ENCODE measurements around the gene IL32.
"Not testable (repeated sequence)": the region's sequence is repeated elsewhere in the genome, so short reads cannot be mapped to it uniquely, and the experiment has no call there.

The IL32 gene

DNA sequence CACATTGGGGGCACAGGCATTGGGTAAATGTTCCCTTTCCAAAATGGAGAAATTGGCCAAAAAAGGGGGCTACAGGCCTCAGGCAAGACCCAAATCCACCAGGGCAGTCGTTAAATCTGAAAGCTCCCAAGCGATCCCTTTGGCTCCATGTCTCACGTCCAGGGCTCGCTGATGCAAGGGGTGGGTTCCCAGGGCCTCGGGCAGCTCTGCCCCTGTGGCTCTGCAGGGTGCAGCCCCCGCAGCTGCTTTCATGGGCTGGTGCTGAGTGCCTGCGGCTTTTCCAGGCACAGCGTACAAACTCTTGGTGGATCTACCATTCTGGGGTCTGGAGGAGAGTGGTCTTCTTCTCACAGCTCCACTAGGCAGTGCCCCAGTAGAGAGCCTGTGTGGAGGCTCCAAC, 18.0 kb downstream of the IL32 start:
- not testable (repeated sequence) for H4K5ac ChIP-seq (ENCODE audit: low read length); H4K8ac ChIP-seq (ENCODE audit: low read depth, low read length); H3K36me3 ChIP-seq (ENCODE audit: control insufficient read depth, insufficient read depth, low read length); H3K27ac ChIP-seq (ENCODE audit: low read depth, low read length); H3K4me2 ChIP-seq (ENCODE audit: low read length); H3K4ac ChIP-seq (ENCODE audit: low read depth, low read length); H3K27me3 ChIP-seq (ENCODE audit: insufficient read depth, low read length, poor library complexity); H3K23ac ChIP-seq (ENCODE audit: low read length); H3K79me2 ChIP-seq (ENCODE audit: control insufficient read depth, insufficient read depth, low read length); H3K18ac ChIP-seq (ENCODE audit: low read length); H2BK5ac ChIP-seq (ENCODE audit: low read length); H3K56ac ChIP-seq (ENCODE audit: low read length); H3K9ac ChIP-seq (ENCODE audit: low read length); H3K4me1 ChIP-seq (ENCODE audit: control insufficient read depth, low read depth, low read length); DNase-seq; H3K4me3 ChIP-seq (ENCODE audit: low read length); H2BK15ac ChIP-seq (replicated peaks; ENCODE audit: low read depth); H2AK5ac ChIP-seq (ENCODE audit: low read length); H3K79me1 ChIP-seq (ENCODE audit: low read length); H2BK120ac ChIP-seq (ENCODE audit: low read depth, low read length)
- WGBS (ENCODE audit: extremely low coverage, insufficient coverage, low lambda C conversion rate): no CpG with 5 or more reads among the region's 8 CpGs

DNA sequence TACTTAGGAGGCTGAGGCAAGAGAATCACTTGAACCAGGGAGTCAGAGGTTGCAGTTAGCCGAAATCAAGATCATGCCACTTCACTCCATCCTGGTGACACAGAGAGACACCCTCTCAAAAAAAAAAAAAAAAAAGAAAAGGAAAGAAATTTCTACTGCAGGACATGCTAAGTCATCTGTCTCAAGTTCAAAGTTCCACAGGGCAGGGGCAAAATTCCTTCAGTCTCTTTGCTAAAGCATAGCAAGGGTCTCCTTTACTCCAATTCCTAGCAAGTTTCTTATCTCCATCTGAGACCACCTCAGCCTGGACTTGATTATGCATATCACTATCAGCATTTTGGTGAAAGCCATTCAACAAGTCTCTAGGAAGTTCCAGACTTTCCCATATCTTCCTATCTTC, 19.1 kb downstream of the IL32 start:
- Histone ChIP-seq H3K18ac (ENCODE audit: low read length) (no peak overlapping the region), H4K5ac (ENCODE audit: low read length) (no peak overlapping the region), H4K8ac (ENCODE audit: low read depth, low read length) (no peak overlapping the region), H3K79me1 (ENCODE audit: low read length) (no peaks in the 10 kb centered on the region), H3K27ac (ENCODE audit: low read depth, low read length) (no peak overlapping the region), H3K27me3 (ENCODE audit: insufficient read depth, low read length, poor library complexity) (no peaks in the 10 kb centered on the region), H3K4me2 (ENCODE audit: low read length) (no peak overlapping the region), H2BK120ac (ENCODE audit: low read depth, low read length) (no peak overlapping the region), H2BK5ac (ENCODE audit: low read length) (no peak overlapping the region), H3K4me3 (ENCODE audit: low read length) (no peak overlapping the region), H3K23ac (ENCODE audit: low read length) (no peak overlapping the region), H3K56ac (ENCODE audit: low read length) (no peak overlapping the region), H2BK15ac (replicated peaks; ENCODE audit: low read depth) (no peak overlapping the region), H3K36me3 (ENCODE audit: control insufficient read depth, insufficient read depth, low read length) (peaks cover 7% of the 10 kb centered on the region), H3K4me1 (ENCODE audit: control insufficient read depth, low read depth, low read length) (no peaks in the 10 kb centered on the region), H2AK5ac (ENCODE audit: low read length) (no peak overlapping the region), H3K79me2 (ENCODE audit: control insufficient read depth, insufficient read depth, low read length) (no peaks in the 10 kb centered on the region), H3K4ac (ENCODE audit: low read depth, low read length) (no peak overlapping the region), H3K9ac (ENCODE audit: low read length) (no peak overlapping the region)
- no peak for DNase-seq
- no CpG with 5 or more reads among the region's 1 CpG for WGBS (ENCODE audit: extremely low coverage, insufficient coverage, low lambda C conversion rate)

DNA sequence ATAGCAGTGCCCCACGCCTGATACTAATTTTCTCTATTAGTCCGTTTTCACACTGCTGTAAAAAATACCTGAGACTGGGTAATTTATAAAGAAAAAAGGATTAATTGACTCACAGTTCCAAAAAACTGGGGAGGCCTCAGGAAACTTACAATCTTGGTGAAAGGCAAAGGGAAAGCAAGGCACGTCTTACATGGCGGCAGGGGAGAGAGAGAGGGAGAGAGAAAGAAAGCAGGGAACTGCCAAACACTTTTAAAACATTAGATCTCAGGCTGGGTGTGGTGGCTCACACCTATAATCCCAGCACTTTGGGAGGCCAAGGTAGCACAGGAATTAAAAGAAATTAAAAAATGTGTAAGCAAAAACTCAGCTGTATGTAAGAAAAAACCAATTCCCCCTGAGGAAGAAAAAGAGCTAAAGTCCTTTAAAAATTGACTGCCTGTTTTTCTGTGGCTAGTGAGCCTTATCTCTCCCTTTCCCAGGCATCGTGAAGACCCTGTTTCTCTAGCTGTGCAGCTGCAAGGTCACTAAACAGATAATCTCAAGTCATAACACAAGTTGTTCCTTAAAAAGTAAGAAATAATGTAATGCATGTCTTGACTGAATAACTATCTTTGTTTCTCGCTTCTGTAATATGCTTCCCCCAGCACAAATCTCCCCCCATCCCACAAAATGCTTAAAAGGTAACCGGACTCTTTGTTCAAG, 19.7 kb downstream of the IL32 start:
- H3K79me1 ChIP-seq (ENCODE audit: low read length): no peaks in the 10 kb centered on the region
- no peak overlapping the region for H3K56ac ChIP-seq (ENCODE audit: low read length)
- no peak overlapping the region for H3K9ac ChIP-seq (ENCODE audit: low read length)
- H2BK5ac ChIP-seq (ENCODE audit: low read length): no peak overlapping the region
- no peak overlapping the region for H3K27ac ChIP-seq (ENCODE audit: low read depth, low read length)
- H2AK5ac ChIP-seq (ENCODE audit: low read length): no peak overlapping the region
- no peak overlapping the region for H3K4me3 ChIP-seq (ENCODE audit: low read length)
- no peak for DNase-seq
- no CpG with 5 or more reads among the region's 7 CpGs for WGBS (ENCODE audit: extremely low coverage, insufficient coverage, low lambda C conversion rate)
- no peaks in the 10 kb centered on the region for H3K4me1 ChIP-seq (ENCODE audit: control insufficient read depth, low read depth, low read length)
- no peak overlapping the region for H3K4me2 ChIP-seq (ENCODE audit: low read length)
- no peaks in the 10 kb centered on the region for H3K27me3 ChIP-seq (ENCODE audit: insufficient read depth, low read length, poor library complexity)
- H3K23ac ChIP-seq (ENCODE audit: low read length): no peak overlapping the region
- H3K4ac ChIP-seq (ENCODE audit: low read depth, low read length): no peak overlapping the region
- H3K79me2 ChIP-seq (ENCODE audit: control insufficient read depth, insufficient read depth, low read length): no peaks in the 10 kb centered on the region
- H4K5ac ChIP-seq (ENCODE audit: low read length): no peak overlapping the region
- no peak overlapping the region for H2BK15ac ChIP-seq (replicated peaks; ENCODE audit: low read depth)
- H4K8ac ChIP-seq (ENCODE audit: low read depth, low read length): no peak overlapping the region
- H3K36me3 ChIP-seq (ENCODE audit: control insufficient read depth, insufficient read depth, low read length): peaks cover 12% of the 10 kb centered on the region
- no peak overlapping the region for H2BK120ac ChIP-seq (ENCODE audit: low read depth, low read length)
- no peak overlapping the region for H3K18ac ChIP-seq (ENCODE audit: low read length)

DNA sequence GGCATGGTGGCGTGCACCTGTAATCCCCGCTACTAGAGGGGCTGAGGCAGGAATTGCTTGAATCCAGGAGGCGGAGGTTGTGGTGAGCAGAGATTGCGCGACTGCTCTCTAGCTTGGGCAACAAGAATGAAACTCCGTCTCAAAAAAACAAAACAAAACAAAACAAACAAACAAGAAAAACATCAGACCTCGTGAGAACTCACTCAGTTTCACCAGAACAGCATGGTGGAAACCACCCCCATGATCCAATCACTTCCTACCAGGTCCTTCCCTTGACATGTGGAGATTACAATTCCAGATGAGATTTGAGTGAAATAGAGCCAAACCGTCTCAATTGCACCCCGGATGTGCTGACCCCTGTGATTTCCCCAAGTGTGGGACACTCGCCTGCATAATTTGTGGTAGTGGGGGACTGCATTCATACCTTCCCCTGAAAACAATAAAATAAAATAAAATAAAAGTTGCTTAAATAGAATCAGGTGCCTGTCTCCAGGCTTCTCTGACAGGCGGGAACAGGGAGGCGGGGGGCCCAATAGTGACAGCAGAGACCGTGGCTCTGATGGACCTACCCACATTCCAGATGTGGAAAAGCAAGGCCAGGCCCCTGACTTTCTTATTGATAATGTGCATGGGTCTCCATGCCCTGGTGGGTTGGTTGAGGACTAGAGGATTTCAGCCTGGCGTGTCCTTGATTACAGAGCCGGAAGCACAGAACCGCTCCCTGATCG, 20.6 kb downstream of the IL32 start:
- no peak overlapping the region for H3K4me3 ChIP-seq (ENCODE audit: low read length)
- H3K27me3 ChIP-seq (ENCODE audit: insufficient read depth, low read length, poor library complexity): no peaks in the 10 kb centered on the region
- DNase-seq: no peak
- no peak overlapping the region for H2BK5ac ChIP-seq (ENCODE audit: low read length)
- no peak overlapping the region for H3K18ac ChIP-seq (ENCODE audit: low read length)
- H3K27ac ChIP-seq (ENCODE audit: low read depth, low read length): no peak overlapping the region
- no peak overlapping the region for H3K9ac ChIP-seq (ENCODE audit: low read length)
- no peak overlapping the region for H3K56ac ChIP-seq (ENCODE audit: low read length)
- no peak overlapping the region for H2BK120ac ChIP-seq (ENCODE audit: low read depth, low read length)
- no peak overlapping the region for H2BK15ac ChIP-seq (replicated peaks; ENCODE audit: low read depth)
- no peak overlapping the region for H4K5ac ChIP-seq (ENCODE audit: low read length)
- H3K79me1 ChIP-seq (ENCODE audit: low read length): no peaks in the 10 kb centered on the region
- no peak overlapping the region for H4K8ac ChIP-seq (ENCODE audit: low read depth, low read length)
- H2AK5ac ChIP-seq (ENCODE audit: low read length): no peak overlapping the region
- no peaks in the 10 kb centered on the region for H3K79me2 ChIP-seq (ENCODE audit: control insufficient read depth, insufficient read depth, low read length)
- H3K4me2 ChIP-seq (ENCODE audit: low read length): no peak overlapping the region
- H3K23ac ChIP-seq (ENCODE audit: low read length): no peak overlapping the region
- no peak overlapping the region for H3K4ac ChIP-seq (ENCODE audit: low read depth, low read length)
- no peaks in the 10 kb centered on the region for H3K4me1 ChIP-seq (ENCODE audit: control insufficient read depth, low read depth, low read length)
- WGBS (ENCODE audit: extremely low coverage, insufficient coverage, low lambda C conversion rate): no CpG with 5 or more reads among the region's 17 CpGs
- peaks cover 13% of the 10 kb centered on the region for H3K36me3 ChIP-seq (ENCODE audit: control insufficient read depth, insufficient read depth, low read length)

DNA sequence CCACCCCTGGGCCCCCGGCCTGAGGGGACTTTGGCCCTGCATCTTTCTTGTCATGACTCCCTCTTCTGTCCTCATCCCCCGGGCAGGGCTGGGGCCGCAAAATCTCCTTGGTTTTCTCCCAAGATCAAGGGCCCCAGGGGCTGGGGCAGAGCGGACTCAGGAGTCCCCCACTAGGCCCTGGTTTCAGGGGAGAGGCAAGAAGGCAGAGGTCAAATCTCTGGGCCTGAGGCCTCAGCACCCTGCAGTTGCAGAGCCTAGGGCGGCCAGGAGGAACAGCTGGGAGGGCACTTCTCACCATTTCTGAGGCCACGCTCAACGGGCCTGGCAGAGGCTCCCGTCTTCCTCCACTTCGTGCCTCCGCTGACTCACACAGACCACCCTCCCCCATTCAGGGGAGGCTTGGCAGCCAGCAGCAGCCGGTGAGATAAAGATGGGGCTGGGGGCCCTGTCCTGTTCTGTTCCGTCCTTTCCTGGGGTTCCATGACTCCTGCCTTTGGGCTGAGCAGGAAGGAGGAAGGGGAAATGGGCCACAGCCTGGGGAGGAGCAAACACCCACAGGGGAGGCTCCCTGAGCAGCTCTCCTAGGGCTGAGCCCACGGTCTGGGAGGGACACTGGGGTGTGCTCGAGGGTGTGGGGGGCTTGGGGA, 21.3 kb downstream of the IL32 start:
- no peak overlapping the region for H4K8ac ChIP-seq (ENCODE audit: low read depth, low read length)
- no peak overlapping the region for H3K4me2 ChIP-seq (ENCODE audit: low read length)
- H4K5ac ChIP-seq (ENCODE audit: low read length): no peak overlapping the region
- H3K79me2 ChIP-seq (ENCODE audit: control insufficient read depth, insufficient read depth, low read length): no peaks in the 10 kb centered on the region
- H3K27ac ChIP-seq (ENCODE audit: low read depth, low read length): no peak overlapping the region
- H3K4me3 ChIP-seq (ENCODE audit: low read length): no peak overlapping the region
- H3K4ac ChIP-seq (ENCODE audit: low read depth, low read length): no peak overlapping the region
- no peak overlapping the region for H3K56ac ChIP-seq (ENCODE audit: low read length)
- H3K23ac ChIP-seq (ENCODE audit: low read length): no peak overlapping the region
- peaks cover 13% of the 10 kb centered on the region for H3K36me3 ChIP-seq (ENCODE audit: control insufficient read depth, insufficient read depth, low read length)
- H2BK5ac ChIP-seq (ENCODE audit: low read length): no peak overlapping the region
- no peaks in the 10 kb centered on the region for H3K4me1 ChIP-seq (ENCODE audit: control insufficient read depth, low read depth, low read length)
- H3K9ac ChIP-seq (ENCODE audit: low read length): no peak overlapping the region
- no peak overlapping the region for H2AK5ac ChIP-seq (ENCODE audit: low read length)
- no peaks in the 10 kb centered on the region for H3K27me3 ChIP-seq (ENCODE audit: insufficient read depth, low read length, poor library complexity)
- no peak overlapping the region for H2BK15ac ChIP-seq (replicated peaks; ENCODE audit: low read depth)
- no peaks in the 10 kb centered on the region for H3K79me1 ChIP-seq (ENCODE audit: low read length)
- no peak overlapping the region for H2BK120ac ChIP-seq (ENCODE audit: low read depth, low read length)
- WGBS (ENCODE audit: extremely low coverage, insufficient coverage, low lambda C conversion rate): no CpG with 5 or more reads among the region's 14 CpGs
- no peak overlapping the region for H3K18ac ChIP-seq (ENCODE audit: low read length)
- DNase-seq: no peak

Data from mesendoderm (in vitro differentiated cells).